Measurements from ENCODE around the gene OR2L2.

The OR2L2 gene, protein sequence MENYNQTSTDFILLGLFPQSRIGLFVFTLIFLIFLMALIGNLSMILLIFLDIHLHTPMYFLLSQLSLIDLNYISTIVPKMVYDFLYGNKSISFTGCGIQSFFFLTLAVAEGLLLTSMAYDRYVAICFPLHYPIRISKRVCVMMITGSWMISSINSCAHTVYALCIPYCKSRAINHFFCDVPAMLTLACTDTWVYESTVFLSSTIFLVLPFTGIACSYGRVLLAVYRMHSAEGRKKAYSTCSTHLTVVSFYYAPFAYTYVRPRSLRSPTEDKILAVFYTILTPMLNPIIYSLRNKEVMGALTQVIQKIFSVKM

DNA sequence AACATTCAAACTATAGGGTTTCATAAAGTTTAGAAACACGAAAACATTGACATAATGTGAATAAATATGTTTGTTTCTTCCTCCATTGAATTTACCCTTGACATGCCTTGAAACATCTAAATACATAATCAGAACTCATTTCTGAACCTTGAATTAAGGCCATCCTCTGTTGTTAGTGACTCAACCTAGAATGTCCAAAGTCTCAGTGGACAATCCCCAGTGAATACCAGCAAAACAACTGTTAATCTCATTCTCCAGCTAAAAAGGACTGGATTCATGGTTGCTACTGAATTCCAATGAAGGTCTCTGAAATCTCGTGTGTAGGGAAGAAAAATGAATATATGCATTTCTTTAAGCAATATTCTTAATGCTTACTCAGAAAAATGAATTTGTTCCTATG, at the start of gene OR2L2:
Gene OR2L2, plus strand, starts transcription at position 301 of the 400 bp plus-strand sequence. CDS start 8,198 bp downstream, outside the sequence.
- H3K27ac ChIP-seq, result no peak within 1 kb of the TSS
- TF ChIP-seq, protein P1, sequence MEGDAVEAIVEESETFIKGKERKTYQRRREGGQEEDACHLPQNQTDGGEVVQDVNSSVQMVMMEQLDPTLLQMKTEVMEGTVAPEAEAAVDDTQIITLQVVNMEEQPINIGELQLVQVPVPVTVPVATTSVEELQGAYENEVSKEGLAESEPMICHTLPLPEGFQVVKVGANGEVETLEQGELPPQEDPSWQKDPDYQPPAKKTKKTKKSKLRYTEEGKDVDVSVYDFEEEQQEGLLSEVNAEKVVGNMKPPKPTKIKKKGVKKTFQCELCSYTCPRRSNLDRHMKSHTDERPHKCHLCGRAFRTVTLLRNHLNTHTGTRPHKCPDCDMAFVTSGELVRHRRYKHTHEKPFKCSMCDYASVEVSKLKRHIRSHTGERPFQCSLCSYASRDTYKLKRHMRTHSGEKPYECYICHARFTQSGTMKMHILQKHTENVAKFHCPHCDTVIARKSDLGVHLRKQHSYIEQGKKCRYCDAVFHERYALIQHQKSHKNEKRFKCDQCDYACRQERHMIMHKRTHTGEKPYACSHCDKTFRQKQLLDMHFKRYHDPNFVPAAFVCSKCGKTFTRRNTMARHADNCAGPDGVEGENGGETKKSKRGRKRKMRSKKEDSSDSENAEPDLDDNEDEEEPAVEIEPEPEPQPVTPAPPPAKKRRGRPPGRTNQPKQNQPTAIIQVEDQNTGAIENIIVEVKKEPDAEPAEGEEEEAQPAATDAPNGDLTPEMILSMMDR (IDR thresholded peaks at IDR 0.05), result no peak
- TF ChIP-seq ZFX (IDR thresholded peaks at IDR 0.05; ENCODE audit: borderline replicate concordance), result no peak

DNA sequence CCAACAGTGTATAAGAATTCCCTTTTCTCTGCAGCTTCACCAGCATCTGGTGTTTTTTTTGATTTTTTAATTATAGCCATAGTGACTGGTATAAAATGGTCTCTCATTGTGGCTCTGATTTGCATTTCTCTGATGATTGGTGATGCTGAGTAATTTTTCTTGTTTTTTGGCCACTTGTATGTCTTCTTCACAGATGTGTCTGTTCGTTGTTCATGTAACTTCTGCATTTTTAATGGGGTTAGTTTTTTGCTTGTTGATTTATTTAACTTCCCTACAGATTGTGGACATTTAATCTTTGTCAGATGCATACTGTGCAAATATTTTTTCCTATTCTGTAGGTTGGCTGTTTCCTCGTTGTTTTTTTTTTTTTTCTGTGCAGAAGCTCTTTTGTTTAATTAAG, 36.9 kb upstream of the OR2L2 start:
- TF ChIP-seq, protein P1 (IDR thresholded peaks at IDR 0.05), result no peak

DNA sequence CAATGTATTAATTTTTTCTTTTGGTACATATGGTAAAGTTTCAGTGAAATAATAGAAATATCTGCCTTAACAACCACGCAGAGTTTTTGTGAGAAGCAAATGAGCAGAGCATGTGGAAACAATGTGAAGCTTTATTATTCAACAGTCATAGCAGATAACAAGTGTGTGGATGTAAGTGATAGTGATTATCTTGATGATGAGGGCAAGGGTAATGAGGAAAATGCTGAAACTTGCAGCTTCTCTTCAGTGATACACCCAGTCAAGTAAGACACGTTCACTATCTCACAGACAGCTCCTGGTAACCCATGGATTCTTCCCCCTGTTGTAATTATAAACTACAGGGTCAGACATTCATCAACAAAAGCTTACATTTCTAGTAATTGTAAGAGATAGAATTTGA, 31.1 kb upstream of the OR2L2 start:
- TF ChIP-seq ZFX (IDR thresholded peaks at IDR 0.05; ENCODE audit: borderline replicate concordance), result no peak
- TF ChIP-seq, protein P1 (IDR thresholded peaks at IDR 0.05), result no peak
- H3K27ac ChIP-seq, result no peak overlapping the region

More for the DNA sequence above, 36.9 kb upstream of the OR2L2 start:
- H3K27ac ChIP-seq, result no peak overlapping the region

DNA sequence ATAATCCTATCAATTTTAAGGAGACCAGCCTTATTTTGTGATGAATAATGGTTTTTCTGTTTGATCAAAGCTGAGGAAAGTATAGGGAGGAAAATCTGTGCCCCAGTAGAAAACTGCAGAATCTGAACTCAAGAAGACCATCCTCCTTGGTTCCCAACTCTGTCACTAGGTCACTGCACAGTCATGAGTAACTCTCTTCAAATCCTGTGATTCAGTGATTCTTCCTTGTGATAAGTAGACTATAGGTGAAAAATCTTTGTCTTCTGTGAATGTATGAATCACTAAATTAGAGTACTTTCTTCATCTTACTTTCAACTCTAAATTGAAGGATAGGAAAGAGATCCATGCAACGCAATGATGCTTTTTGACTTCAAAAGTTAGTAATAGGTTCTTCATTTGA, 29.7 kb upstream of the OR2L2 start:
- TF ChIP-seq, protein P1 (IDR thresholded peaks at IDR 0.05), result no peak
- TF ChIP-seq ZFX (IDR thresholded peaks at IDR 0.05; ENCODE audit: borderline replicate concordance), result no peak
- H3K27ac ChIP-seq, result no peak overlapping the region

DNA sequence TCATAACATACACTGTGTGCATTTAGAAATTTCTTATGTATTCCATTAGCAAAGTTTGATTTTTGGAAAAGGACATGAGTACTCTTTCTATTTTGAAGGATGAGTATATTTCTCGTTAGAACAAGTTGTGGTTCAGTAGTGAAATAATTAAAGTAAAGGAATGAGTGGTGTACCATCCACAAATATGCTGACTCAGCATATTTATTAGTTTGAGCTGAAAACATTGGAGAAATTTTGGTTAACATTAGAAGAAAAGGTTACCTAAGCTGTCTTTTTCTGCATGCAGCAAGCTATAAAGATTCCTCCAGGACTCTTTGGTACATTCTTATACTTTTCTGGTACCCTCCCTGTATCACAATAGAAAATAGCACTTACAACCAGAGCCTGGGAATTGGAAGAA, 22.1 kb upstream of the OR2L2 start:
- H3K27ac ChIP-seq, result no peak overlapping the region
- TF ChIP-seq, protein P1 (IDR thresholded peaks at IDR 0.05), result no peak
- no peak for TF ChIP-seq ZFX (IDR thresholded peaks at IDR 0.05; ENCODE audit: borderline replicate concordance)

DNA sequence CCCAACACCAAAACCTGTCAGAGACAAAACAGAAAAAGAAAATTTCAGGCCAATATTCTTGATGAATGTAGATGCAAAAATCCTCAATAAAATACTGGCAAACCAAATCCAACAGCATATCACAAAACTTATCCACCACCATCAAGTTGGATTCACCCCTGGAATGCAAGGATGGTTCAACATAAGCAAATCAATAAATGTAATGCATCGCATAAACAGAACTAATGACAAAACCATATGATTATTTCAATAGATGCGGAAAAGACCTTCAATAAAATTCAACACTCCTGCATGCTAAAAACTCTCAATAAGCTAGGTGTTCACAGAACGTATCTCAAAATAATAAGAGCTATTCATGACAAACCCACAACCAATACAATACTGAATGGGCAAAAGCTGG, 20.2 kb upstream of the OR2L2 start:
- no peak for TF ChIP-seq ZFX (IDR thresholded peaks at IDR 0.05; ENCODE audit: borderline replicate concordance)
- TF ChIP-seq, protein P1 (IDR thresholded peaks at IDR 0.05), result no peak
- no peak overlapping the region for H3K27ac ChIP-seq

DNA sequence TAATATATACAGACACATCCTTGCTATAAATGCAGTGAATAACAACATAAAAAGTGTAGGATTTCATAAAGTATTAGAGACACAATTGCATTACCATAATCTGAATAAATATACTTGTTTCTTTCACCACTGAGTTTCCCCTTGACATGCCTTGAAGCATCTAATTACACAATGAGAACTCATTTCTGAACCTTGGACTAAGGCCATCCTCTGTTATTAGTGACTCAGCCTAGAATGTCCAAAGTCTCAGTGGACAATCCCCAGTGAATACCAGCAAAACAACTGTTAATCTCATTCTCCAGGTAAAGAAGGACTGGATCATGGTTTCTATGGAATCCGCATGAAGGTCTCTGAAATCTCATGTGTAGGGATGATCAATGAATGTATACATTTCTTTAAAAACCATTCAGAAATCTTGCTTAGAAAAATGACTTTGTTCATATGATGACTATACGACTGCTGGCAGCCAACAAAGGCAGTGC, 16.6 kb upstream of the OR2L2 start, which contains the start of gene OR2L5:
Gene OR2L5, plus strand, starts transcription at position 432 of the 482 bp plus-strand sequence. CDS start 8,288 bp downstream, outside the sequence.
- H3K27ac ChIP-seq, result no peak within 1 kb of the TSS
- TF ChIP-seq ZFX (IDR thresholded peaks at IDR 0.05; ENCODE audit: borderline replicate concordance), result no peak
- TF ChIP-seq, protein P1 (IDR thresholded peaks at IDR 0.05), result no peak
